Fibroblast of pulmonary artery (primary cell): ENCODE measurements around the gene KIZ.
"Not testable (repeated sequence)": the region's sequence is repeated elsewhere in the genome, so short reads cannot be mapped to it uniquely, and the experiment has no call there.

Experiments used
- DNase-seq: peaks from one replicate; pipeline ENCODE4 v3.0.0-alpha.2; 2010; ENCODE audit warnings: low read depth
- H3K4me3 ChIP-seq: replicated peaks from 2 replicates; pipeline ENCODE4 v1.5.1; 2011; ENCODE audit warnings: low read depth, mild to moderate bottlenecking, control low read depth, low read length, moderate library complexity
- TF ChIP-seq, protein P1 (sequence below): IDR thresholded peaks from 2 replicates; pipeline ENCODE4 v1.5.1; 2011; ENCODE audit warnings: mild to moderate bottlenecking, control low read depth, low read length, inconsistent platforms; ENCODE audit errors: missing control alignments

The KIZ gene

GRCh38 chr20:21246161-21246560 is 120.3 kb downstream of the KIZ start:
- no peak overlapping the region for H3K4me3 ChIP-seq
- DNase-seq, result no peak
- TF ChIP-seq, protein P1, sequence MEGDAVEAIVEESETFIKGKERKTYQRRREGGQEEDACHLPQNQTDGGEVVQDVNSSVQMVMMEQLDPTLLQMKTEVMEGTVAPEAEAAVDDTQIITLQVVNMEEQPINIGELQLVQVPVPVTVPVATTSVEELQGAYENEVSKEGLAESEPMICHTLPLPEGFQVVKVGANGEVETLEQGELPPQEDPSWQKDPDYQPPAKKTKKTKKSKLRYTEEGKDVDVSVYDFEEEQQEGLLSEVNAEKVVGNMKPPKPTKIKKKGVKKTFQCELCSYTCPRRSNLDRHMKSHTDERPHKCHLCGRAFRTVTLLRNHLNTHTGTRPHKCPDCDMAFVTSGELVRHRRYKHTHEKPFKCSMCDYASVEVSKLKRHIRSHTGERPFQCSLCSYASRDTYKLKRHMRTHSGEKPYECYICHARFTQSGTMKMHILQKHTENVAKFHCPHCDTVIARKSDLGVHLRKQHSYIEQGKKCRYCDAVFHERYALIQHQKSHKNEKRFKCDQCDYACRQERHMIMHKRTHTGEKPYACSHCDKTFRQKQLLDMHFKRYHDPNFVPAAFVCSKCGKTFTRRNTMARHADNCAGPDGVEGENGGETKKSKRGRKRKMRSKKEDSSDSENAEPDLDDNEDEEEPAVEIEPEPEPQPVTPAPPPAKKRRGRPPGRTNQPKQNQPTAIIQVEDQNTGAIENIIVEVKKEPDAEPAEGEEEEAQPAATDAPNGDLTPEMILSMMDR, result no peak

GRCh38 chr20:21247603-21248095 is 121.8 kb downstream of the KIZ start:
- not testable (repeated sequence) for H3K4me3 ChIP-seq, DNase-seq

DNA sequence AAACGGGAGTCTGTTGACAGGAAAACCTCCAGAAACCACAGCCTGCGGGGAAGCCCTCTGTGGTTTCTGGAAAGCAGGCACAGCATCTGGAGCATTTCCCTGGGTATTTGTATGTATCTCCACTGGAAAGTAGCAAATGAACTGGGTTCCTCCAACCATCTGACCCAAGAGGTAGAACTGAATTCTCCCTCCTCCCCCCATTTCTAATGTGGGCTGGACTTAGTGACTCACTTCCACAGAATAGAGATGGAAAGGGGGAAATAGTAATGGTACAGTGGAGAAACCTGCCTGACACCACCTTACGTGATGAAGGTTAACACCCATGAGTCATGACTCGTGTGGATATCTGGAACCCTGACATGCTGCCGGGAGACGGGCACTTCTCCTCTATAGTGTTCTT is 125.4 kb downstream of the KIZ start:
- H3K4me3 ChIP-seq, result no peak overlapping the region
- DNase-seq, result no peak
- TF ChIP-seq, protein P1, result no peak

GRCh38 chr20:21257192-21257591 is 131.3 kb downstream of the KIZ start:
- DNase-seq, result no peak
- TF ChIP-seq, protein P1, result no peak
- H3K4me3 ChIP-seq, result no peak overlapping the region

DNA sequence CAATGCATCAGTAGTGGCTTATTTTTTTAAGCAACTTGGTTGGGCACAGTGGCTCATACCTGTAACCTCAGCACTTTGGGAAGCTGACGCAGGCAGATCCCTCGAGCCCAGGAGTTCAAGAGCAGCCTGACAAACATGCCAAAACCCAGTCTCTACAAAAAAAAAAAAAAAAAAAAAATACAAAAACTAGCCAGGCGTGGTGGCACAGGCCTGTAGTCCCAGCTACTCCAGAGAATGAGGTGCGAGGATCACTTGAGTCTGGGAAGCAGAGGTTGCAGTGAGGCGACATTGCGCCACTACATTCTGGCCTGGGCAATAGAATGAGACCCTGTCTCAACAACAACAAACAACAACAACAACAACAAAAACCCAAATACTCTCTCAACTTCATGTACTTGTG is 132.5 kb downstream of the KIZ start:
- no peak overlapping the region for H3K4me3 ChIP-seq
- TF ChIP-seq, protein P1, result no peak
- DNase-seq, result no peak

DNA sequence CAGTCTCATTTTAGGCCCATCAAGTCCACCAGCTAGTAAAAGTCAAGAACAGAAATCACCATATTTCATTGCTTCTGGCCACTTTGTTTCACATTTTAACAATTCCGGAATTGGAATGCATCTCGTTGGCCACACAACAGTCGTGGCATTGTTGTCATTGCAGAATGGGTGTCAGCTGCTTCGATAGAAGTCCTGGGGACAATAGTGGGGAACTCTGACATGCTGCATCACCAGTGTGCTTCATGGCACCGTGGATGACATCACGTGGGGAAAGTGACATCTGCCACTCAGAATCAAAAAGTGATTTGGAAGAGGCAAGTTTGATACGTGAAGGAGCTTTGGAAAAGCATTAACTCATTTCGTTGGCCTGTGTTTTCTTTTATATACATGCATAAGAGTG is 133.5 kb downstream of the KIZ start:
- DNase-seq, result no peak
- H3K4me3 ChIP-seq, result no peak overlapping the region

DNA sequence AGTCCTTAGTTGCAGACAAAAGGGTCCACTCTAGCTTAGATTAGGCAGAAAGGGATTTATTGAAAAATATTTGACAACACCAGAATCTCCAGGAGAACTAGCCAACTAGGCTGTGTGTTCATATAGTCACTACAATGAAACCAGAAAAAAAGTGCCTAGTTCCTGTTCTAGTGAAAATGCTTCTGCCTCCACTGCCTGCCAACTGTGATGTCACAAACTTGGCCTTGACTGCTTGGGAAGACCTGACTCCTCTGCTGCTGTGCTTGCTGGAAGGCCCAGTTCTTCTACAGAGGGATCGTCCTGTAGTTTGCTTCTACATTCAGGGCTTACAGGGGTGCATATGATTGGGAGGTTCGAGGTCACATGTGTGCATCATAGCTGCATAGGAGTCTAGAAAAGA is 136.9 kb downstream of the KIZ start:
- no peak overlapping the region for H3K4me3 ChIP-seq
- TF ChIP-seq, protein P1, result no peak
- DNase-seq, result no peak

More for the DNA sequence above, 133.5 kb downstream of the KIZ start:
- TF ChIP-seq, protein P1, result no peak
